DMS 273 treated with DMSO at 0.1 percent for 48 hours (cell line): ENCODE data around the gene TSPO.

ENCODE experiments used
- DNase-seq: peaks from one replicate; lab custom pipeline; 2025; lab: John Stamatoyannopoulos, UW

Gene TSPO

DNA sequence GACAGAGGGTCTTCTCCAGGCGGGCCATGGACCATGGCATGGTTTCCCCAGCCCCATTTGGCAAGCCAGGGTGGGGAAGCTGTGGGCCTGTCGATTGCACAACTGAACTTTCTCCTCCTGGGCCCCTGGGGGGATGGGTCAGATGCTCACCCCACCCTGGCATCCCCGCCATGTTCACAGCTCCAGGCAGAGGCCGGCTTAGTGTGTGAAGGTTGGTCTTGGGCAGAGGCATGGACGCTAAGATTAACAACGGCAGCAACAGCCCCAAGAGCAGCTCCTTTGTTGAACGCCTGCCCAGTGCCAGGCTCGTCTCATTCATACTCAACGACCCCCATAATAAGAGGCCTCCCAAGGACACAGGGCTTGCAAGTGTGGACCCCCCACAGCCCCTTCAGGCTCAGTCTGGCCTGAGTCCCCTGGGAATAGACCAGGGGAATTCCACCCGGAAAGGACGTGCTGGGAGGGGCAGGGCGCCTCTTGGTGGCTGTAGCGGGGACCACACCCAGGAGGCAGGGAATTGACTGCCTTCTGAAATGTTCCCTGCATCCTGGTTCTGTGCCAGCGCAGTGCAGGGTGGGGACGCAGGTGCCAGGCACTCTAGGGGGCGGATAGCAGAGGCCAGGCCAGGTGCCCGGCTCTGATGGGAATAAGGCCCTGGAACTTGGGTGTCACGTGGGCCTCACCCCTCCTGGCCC is 8.3 kb downstream of the TSPO start:
- DNase-seq = no peak

DNA sequence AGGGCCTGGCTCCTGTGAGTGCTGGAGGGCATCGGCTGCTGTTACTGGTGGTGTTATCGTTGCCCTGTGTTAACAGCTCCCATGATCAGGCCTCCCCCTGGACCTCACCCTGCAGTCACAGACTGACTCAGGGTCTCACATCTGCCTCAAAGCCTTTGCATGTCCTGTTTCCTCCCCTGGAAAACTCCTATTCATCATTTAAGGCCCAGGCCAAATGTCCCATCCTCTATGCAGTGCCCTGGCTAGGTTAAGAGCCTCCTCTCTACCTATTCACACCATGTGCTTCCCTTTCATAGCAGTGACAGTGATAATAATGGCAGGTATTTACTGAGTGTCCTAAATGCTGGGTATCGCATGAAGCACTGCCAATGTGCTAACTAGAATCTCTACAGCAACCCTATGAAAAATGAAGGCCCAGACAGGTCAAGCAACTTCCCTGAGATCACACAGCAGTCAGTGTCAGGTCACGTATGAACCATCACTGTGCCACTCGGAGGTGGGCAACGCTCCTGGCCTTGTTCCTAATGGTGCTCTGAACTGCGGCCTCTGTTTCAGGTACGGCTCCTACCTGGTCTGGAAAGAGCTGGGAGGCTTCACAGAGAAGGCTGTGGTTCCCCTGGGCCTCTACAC is 9.3 kb downstream of the TSPO start:
- DNase-seq = no peak

DNA sequence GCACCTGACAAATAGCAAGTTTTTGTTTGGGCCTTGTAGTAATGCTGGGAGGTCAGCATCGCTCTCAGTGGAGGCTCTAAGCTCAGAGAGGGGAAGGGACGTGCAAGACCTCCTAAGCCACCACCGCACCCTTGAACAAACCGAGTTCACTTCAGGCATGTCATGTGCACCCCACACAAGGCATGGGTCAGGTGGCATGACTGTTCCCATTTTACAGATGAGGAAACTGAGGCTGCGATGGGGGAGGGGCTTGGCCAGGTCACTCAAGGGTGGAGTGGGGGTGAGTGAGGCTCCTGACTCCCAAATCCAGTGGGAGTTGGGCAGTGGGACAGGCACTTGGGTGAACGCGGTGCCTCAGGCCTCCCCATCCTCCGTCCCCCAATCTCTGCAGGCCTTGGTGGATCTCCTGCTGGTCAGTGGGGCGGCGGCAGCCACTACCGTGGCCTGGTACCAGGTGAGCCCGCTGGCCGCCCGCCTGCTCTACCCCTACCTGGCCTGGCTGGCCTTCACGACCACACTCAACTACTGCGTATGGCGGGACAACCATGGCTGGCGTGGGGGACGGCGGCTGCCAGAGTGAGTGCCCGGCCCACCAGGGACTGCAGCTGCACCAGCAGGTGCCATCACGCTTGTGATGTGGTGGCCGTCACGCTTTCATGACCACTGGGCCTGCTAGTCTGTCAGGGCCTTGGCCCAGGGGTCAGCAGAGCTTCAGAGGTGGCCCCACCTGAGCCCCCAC is 11.2 kb downstream of the TSPO start:
- DNase-seq = no peak

DNA sequence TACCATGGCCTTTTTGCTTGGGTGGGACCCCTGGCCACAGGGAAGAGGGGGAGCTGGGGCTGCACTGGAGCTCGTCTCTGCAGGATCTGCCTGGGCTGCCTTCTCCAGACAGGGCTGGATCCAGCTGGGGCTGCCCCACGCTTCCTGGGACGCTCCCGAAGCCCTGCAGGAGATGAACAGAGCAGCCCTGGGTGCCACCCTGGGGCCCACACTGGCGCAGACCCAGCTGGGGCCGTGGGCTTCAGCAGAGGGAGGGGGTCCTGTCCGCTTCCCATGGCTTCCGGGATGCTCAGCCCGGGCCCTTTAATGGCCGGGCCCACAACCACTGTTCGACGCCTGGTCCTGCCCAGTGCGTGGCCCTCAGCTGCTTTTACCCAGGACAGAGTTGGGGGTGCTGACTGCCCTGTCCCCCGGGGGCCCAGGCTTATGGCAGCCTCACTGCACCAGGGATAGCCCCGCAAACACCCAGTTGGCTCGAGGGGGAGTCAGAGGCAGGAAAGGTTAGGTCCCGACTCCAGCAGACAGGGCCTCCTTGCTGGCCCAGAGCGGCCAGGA is 12.0 kb downstream of the TSPO start:
- DNase-seq = no peak

DNA sequence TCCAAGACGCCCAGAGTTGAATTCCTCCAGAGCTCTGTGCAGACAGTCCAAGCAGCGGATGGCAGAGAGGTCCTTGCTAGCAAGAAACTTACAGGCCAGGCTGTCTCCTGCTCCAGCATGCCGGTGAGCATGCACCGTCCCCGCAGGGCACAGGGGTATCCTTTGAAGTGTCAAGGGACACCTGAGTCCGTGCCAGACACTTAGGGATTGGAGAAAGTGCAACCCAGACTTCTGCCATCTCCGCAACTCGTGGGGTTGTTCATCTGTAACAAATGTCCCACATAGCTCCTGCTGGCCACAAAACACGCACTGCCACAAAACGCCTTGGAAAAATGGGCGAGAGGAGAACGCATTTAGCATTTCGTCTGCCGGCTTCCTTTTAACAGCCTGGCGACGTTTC is 13.3 kb downstream of the TSPO start:
- DNase-seq = no peak

DNA sequence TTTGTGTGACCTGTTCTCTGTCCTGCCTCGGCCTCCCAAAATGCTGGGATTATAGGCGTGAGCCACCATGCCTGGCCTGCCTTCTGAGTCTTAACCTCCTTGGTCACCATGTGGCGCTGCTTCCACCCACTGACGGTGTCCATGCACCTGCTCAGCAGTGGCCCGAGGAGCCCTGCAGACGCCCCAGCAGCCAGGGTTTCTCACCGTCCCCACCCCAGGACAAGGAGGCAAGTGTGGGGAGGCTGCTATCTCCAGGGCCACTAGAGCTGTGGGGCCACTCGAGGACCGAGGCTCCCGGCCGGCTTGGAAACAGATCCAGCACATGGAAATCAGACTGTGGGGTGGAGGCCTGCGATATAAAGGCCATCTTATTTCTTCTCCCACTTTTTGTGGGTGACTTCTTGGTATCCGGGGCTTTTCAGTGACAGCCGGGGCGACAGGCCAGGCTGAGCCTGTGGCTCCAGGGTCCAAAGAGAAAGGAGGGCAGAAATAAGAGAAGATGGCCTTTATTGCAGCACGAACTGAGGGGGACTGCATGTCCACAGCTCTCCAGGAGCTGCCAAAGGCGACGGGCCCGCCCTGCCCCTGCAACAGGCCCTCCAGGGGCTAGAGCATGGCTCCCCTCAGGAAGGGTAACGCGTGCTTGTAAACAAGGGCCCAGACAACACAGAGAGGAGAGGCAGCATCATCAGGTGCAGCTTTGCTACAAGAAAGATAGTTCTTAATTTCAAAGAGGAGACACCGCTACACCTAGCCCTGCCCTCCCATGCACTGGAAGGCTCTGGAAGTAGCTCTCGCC is 15.0 kb downstream of the TSPO start:
- no peak for DNase-seq

DNA sequence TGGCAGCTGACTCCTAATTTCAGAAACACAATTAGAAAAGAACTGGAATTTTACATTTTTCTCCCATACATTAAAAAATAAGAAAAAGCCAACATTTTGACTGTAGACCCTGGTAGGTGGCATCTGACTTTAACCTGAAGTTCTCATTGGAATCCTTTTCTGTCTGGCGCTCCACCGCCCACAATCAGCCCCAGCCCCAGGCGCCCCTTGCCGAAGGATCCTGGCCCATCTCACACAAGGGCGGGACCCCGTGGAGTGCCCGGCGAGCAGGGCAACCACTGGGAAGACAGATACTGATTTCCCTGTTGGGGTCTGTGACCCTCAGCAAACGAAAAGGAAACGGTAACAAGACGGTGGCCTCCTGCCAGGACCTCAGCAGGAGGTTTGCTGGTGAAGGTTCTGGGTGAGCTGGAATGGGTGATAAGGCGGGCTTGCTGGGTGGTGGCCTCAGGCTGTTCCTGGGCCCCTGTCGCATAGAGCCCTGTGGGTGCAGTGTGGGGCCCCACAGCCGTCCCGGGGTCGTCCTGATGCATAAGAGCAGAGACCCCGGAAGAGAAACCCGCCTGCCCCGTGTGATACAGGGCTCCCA is 15.7 kb downstream of the TSPO start:
- no peak for DNase-seq

DNA sequence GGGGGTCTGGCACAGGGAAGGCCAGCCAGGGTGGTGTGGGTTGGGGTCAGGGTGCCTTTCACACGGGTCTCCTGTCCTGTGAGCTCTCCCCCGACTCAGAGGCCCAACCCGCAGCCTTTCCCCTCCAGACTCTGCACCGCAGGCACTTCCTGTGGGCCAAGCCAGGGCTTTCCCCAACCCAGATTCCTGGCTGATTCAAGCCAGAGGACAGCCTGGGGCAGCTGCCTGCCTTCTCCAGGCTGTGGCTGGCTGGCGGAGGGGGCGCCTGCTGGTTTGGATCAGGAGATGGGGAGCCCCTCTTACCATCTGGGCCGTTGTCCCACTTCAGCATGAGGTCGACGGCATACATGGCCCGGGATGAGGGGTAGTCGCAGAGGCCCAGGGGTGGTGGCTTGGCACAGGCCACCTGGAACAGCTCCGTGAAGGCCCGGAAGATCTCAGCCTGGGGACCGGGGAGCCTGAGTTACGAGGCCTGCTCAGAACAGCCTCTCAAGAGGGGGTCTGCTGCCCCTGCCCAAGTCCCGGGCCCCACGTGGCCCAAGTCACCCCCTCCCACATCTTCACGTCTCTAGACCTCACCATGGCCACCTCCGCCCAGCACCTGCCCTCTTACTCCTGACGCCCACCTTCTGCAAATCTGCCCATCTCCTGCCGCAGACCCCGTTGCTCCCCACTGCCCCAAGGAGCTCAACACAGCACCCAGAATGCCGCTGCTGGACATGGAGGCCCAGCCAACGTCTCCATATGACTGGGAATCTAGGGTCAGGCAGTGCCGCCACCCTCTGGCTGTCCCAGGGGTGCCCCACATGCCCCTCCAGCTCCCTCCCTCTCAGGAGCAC is 17.3 kb downstream of the TSPO start:
- no peak for DNase-seq

DNA sequence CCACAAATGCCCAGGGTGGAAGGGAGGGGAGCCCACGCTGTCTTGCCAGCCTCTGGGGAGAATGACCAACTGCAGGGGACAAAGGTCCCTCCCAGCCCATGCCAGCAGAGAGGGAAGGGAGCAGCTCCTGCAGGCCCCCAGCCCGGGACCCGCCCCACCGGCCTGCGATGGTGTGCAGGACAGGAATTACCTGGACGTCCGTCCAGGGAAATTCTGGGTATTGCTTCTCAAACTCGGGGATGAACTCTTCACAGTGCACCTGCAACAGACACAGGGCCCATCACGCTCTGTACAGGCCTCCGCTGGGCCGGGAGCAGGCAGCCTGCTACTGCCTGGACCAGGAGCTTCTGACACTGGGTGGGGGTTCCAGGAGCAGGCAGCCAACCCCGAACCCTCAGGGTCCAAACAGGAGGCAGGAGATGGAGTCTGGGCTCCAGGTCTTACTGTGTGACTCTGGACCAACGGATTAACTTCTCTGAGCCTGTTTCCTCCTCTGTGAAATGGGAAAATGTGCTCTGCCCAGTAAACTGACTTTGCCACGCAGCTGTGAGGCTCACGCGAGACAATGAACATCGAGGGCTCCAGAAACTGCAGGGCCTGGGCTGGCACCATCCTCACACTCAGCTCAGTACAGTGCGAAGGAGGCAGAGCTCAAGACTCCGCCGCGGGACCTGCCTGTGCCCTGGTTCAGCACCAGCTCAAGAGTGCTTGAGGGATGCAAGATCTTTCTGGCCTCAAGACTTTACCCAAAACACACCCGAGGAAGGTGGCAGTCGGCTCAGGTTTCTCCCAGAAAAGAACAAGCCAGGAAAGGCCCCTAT is 18.2 kb downstream of the TSPO start:
- DNase-seq = no peak

DNA sequence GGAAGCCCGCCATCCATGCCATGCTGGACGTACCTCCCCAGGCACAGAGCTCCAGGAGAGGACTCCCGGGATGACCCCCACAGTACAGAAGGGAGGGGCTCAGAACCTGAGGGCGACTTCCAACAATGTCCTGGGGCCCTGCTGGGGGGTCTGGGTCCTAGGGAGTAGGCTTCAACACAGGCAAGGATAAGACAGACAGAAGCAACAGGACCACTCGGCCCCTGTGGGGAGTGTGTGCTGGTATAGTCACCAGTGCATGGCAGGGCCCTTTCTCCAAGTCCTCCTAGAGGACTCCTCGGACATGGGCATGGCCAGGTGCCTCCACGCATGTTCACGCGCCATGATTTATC is 18.7 kb downstream of the TSPO start:
- DNase-seq = no peak

DNA sequence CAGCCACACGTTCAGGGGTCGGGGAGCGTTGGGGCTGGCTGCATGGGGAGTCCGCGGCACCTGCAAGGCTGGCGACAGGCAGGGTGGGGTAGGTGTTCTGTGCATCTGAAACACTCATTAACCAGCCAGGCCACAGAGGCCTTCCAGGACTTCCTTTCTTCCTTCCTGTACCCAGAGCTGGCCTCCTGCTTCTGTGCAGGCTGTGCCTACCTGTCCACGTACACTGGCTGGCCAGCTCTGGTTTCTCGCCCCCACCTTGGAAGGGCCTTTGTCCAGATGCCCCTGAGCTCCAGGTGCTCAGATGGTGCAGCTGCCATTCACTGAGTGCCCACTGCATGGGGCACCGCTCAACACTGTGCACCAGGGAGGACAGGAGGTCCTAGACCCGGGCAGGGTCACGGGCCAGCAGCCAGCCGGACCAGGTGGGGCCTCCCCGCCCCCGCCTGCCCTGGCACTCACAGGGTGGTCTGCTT is 19.7 kb downstream of the TSPO start:
- DNase-seq = no peak

DNA sequence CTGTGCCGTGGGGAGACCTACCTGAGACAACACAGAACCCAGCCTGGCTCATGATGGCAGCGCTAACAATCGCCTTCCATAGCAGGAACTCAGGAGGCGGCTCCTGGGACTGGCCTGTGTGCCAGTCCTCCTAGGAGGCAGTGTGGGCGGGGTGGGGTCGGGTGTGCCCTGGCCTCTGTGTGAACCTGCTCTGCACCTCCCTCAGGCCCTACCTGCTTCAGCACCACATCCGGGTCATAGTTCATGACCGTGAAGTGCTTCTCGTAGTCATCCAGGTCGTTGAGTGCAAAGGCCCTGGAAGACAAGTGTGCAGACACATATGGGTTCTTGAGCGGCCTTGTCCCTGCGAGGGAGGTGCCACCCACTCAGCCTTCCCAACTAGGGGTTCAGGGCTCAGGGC is 20.2 kb downstream of the TSPO start:
- no peak for DNase-seq

DNA sequence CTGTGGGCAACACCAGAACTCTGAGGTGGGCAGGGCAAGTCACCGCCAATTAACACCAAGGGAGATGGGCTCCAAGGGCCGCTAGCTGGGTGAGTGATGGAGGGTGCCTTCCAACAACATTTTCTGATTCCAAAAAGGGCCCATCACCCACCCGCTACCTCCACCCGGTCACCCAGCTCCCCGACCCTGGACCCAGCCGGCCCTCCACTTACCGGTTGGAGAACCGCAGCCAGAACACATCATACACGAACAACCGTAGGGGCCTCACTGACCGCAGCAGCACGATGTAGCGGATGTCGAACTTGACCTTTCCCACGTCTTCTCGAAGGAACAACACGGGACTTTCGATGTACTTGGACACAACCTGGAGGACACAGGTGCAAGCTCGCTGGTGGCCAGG is 20.8 kb downstream of the TSPO start:
- no peak for DNase-seq

DNA sequence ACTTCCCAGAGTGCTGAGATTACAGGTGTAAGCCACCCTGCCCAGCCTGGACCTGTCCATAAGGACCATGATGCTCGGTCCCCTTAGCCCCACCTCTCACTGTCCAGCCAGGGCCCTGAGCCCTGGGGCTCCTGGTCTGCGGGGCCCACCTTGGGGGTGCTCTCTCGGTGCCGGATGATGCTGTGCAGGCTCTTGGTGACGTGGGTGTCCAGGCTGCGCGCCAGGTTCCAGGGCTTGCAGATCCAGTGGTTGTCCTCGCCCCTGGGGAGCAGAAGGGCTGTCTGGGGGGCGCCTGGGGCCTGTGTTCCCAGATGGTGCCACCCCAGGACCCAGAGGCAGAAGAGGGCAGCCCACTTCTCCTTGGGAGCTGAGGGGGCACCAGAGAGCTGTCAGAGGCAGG is 22.2 kb downstream of the TSPO start:
- no peak for DNase-seq

DNA sequence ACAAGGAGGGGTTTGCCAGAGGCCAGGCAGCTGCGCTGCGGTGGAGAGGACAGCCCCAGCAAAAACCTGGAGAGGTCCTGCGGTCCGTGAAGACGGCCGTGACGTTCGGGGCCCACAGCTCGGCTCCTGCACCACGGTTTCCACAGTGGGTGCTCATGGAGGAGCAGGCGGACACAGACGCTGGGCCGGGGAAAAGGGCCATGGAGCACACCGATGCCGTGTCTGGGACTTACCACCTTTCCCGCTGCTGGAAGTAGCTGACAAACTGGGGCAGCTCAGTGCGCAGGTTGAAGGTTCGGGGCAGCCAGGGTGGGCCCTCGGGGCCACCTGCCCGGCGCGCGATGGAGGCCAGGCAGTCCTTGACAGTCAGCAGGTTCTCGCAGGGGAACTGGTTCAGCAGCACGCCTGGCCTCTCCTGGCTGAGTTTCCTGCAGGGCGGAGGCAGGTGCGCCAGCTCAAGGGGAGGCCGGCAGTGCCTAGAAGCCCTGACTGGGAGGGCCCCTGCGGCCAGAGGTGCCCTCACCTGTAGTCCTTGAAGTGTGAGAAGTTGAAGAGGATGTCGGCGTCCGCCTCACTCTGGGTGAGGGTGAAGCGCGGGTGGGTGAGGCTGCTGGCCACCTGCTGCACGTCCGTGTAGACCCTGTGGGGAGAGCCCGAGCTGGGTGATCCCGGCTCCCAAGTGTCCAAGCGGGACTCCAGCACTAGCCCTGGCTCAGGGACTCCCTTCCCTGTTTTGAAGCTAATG is 22.8 kb downstream of the TSPO start:
- DNase-seq = no peak

DNA sequence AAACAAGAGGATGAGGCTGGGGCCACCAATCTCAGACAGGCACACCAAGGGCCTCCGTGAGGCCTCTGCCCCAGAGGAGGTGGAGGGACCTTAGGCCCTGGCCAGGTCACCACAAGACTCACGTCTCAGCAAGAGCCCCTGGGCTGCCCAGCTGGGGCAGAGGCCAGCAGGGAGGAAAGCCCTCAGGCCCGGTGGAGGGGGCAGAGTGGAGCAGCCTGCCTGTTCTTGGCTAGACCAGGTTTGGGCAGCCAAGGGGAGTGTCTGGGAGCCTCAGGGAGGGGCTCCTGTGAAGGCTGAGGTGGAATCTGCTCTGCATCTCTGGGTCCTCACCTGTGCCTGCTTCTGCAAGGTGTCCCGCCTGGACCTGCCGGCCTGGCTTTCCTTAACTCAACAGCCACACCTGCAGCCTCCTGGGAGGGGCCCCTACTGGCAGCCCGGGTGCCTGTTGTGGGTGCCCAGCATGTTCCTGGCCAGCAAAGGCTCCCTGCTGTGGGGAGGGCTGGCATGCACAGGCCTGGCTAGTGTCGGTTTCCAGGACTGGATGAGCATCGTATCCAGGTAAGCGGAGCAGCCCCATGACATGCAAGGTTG is 23.7 kb downstream of the TSPO start:
- DNase-seq = no peak

DNA sequence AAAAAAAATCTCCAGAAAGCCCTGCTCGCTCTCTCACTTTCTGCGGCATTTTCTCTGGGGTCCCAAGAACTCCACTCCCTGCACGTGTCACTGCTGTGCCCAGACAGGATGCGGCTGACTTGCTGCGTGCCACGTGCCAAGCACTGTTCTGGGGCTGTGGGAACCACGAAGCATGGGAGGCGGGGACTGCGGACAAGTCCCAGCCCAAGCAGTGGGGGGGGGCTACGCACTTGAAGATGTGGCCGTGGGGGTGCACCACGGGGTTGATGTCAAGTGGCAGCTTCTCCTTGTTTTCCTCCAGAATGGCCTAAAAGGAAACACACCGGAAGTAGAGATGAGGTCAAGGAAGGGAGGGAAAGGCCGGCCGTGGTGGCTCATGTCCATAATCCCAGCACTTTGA is 24.7 kb downstream of the TSPO start:
- DNase-seq = no peak

DNA sequence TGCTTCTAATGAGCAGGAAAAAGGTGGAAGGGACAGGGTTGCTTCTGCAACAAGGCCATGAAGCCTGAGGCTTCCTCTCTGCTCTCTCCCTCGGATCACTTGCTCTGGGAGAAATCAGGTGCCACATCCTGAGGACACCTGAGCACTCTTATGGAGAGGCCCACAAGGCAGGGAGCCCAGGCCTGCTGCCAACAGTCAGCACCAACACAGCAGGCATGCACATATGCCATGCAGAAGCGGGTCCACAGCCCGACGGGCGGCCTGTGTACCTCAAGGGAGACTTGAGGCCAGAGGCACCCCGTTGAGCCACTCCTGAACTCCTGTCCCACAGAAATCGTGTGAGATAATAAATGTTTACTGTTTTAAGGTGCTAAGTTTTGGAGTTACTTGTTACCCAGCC is 26.1 kb downstream of the TSPO start:
- DNase-seq = no peak
